C4-2B (cell line): ENCODE results near the gene WNT4.

ENCODE experiments used
- CTCF ChIP-seq: fragments of 450-650 bp; conservative IDR thresholded peaks from 2 replicates; pipeline ENCODE4 v1.5.1; 2017; ENCODE audit warnings: mild to moderate bottlenecking
- ZFX ChIP-seq: fragments of 450-650 bp; IDR thresholded peaks from 2 replicates; pipeline ENCODE4 v1.6.1; 2017

DNA sequence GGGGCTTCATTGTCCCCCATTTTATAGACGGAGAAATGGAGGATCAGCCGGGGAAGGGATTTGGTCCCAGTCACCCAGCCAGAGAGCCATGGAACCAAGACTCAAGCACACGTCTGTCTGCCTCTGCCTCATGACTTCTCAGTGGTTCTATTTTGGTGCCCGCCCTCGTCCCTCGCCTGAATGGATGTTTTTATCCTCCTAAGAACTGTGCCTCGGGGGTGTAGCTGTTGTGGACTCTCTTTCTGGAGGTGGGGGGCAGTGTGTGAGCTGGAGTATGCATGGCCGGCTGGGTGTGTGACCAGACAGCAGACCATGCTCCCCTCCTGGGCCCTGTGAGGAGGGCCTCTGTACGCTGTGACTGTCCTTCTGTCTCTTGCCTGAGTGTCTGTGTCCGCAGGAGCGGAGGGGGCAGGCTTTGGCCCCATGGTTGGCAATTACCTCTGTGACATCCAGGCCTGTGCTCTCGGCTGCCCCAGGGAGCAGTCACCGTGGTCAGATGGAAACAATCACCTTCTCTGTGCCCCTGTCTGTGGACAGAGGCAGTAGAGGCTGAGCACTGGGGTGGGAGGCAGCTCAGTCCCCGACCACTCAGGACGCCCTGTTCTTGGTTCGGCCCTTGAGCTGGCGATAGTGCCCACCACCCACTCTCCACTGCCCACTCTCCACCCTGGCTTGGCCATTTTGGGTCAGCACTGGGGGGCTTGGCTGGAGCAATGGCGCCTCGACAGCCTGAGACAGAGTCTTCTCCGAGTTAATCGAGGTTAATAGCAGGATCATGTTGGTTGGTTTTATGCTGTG is 20.4 kb downstream of the WNT4 start:
- TF ChIP-seq CTCF (no peak), ZFX (no peak)
